Hepatocyte (in vitro differentiated cells): ENCODE data around the gene GATA6.

Experiments used
- EZH2 ChIP-seq: fragments of 200-600 bp; sonication (generic); IDR thresholded peaks from 2 replicates; pipeline ENCODE4 v1.6.1; 2016; ENCODE audit warnings: antibody characterized with exemption, mild to moderate bottlenecking, borderline replicate concordance
- TF ChIP-seq, protein P1 (sequence below): fragments of 200-600 bp; sonication (generic); IDR thresholded peaks from 2 replicates; pipeline ENCODE4 v1.5.1; 2016; ENCODE audit warnings: antibody characterized with exemption, mild to moderate bottlenecking; ENCODE audit not compliant: poor library complexity

DNA sequence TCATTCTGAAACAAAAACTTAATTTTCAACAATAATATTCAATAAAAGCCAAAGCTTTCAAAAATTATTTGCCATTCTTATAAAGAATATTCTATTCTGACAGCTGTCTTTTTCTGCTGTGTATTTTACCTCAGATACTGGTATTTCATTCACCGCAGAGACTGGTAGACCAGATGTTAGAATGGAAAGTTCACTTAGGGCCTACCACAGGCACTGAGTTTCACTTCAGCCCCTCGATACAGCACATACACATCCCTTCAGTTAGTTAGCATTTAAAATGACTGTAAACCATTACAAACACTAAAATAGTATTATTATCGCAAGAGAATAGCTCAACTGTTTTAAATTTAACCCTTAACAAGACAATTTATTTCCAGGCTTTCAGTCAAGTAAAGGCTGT, 24.2 kb upstream of the GATA6 start:
- TF ChIP-seq, protein P1, sequence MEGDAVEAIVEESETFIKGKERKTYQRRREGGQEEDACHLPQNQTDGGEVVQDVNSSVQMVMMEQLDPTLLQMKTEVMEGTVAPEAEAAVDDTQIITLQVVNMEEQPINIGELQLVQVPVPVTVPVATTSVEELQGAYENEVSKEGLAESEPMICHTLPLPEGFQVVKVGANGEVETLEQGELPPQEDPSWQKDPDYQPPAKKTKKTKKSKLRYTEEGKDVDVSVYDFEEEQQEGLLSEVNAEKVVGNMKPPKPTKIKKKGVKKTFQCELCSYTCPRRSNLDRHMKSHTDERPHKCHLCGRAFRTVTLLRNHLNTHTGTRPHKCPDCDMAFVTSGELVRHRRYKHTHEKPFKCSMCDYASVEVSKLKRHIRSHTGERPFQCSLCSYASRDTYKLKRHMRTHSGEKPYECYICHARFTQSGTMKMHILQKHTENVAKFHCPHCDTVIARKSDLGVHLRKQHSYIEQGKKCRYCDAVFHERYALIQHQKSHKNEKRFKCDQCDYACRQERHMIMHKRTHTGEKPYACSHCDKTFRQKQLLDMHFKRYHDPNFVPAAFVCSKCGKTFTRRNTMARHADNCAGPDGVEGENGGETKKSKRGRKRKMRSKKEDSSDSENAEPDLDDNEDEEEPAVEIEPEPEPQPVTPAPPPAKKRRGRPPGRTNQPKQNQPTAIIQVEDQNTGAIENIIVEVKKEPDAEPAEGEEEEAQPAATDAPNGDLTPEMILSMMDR, result no peak
- TF ChIP-seq EZH2, result no peak
